HUES48 (cell line): Measurements from ENCODE around the gene MYL12A.
"Not testable (repeated sequence)": the region's sequence is repeated elsewhere in the genome, so short reads cannot be mapped to it uniquely, and the experiment has no call there.

Experiments used
- H3K27ac ChIP-seq: one replicate; pipeline ENCODE4 v1.7.0; 2013; ENCODE audit warnings: low read depth, low read length, inconsistent platforms
- H3K27me3 ChIP-seq: 2 replicates; pipeline ENCODE4 v1.6.1; 2013; ENCODE audit warnings: mild to moderate bottlenecking, low read length; ENCODE audit not compliant: control insufficient read depth, insufficient read depth
- H3K36me3 ChIP-seq: 2 replicates; pipeline ENCODE4 v1.6.1; 2013; ENCODE audit warnings: low read length; ENCODE audit not compliant: control insufficient read depth, insufficient read depth
- H3K4me1 ChIP-seq: 2 replicates; pipeline ENCODE4 v1.6.1; 2013; ENCODE audit warnings: mild to moderate bottlenecking, low read length; ENCODE audit not compliant: control insufficient read depth, insufficient read depth
- H3K4me3 ChIP-seq: 2 replicates; pipeline ENCODE4 v1.5.1; 2013; ENCODE audit warnings: mild to moderate bottlenecking, low read depth, low read length
- H3K9ac ChIP-seq: 2 replicates; pipeline ENCODE4 v1.6.1; 2013; ENCODE audit warnings: mild to moderate bottlenecking, low read depth, low read length, moderate library complexity
- H3K9me3 ChIP-seq: 2 replicates; pipeline ENCODE4 v1.6.1; 2013; ENCODE audit warnings: low read length; ENCODE audit not compliant: control insufficient read depth, insufficient read depth

Gene MYL12A

DNA sequence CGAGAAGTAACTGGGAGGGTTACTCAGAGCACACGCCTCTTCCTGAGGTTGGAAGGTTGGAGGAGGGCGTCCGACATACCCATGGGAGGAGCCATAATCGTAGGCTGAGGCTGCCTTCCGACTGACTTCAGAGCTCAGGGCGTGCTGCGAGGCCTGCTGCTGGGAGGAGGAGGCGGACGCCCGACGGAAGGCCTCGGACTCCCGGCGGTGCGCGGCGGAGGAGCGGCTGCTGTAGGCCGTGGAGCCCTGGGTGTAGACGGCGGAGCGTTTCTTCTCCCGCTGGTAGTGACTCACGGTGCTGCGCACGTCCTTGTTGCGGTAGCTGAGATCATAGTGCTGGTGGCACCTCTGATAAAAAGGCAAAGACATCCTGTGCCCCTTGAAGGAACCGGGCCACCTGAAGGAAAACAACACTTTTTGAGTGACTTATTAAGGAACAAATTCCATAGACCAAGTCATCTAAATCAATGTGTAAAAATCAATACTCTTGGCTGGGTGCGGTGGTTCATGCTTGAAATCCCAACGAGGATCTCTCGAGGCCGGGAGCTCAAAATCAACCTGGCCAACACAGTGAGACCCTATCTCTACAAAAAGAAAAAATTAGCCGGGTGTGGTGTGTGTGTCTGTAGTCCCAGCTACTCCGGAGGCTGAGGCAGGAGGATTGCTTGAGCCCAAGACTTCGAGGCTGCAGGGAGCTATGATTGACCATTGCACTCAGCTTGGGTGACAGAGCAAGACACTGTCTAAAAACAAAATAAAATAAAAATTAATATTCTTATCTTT, 32.6 kb upstream of the MYL12A start:
- Histone ChIP-seq H3K4me3 (no peak overlapping the region), H3K27me3 (no peaks in the 10 kb centered on the region), H3K27ac (no peak overlapping the region)

DNA sequence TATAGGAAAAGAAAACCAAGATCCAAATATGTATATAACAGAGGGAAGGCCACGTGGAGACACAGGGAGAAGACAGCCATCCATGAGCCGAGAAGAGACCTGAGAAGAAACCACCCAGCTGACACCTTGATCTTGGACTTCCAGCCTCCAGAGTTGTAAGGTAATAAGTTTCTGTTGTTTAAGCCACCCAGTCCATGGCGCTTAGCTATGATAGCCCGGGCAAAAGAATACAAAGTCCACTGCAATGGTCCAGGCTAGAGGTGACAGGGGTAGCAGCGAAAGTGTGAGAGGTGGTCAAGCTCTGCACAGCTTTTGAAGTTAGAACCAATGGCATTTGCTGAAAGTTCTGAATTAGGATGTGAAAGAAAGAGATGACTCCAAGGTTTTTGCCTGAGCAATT, 30.6 kb upstream of the MYL12A start:
- H3K27ac ChIP-seq = no peak overlapping the region
- no peaks in the 10 kb centered on the region for H3K36me3 ChIP-seq
- H3K4me1 ChIP-seq = peaks cover 12% of the 10 kb centered on the region
- no peak overlapping the region for H3K4me3 ChIP-seq
- no peaks in the 10 kb centered on the region for H3K27me3 ChIP-seq
- no peaks in the 10 kb centered on the region for H3K9me3 ChIP-seq
- H3K9ac ChIP-seq = no peak overlapping the region

More for the DNA sequence above, 32.6 kb upstream of the MYL12A start:
- H3K36me3 ChIP-seq = no peaks in the 10 kb centered on the region
- H3K4me1 ChIP-seq = peaks cover 6% of the 10 kb centered on the region
- no peak overlapping the region for H3K9ac ChIP-seq
- H3K9me3 ChIP-seq = no peaks in the 10 kb centered on the region

DNA sequence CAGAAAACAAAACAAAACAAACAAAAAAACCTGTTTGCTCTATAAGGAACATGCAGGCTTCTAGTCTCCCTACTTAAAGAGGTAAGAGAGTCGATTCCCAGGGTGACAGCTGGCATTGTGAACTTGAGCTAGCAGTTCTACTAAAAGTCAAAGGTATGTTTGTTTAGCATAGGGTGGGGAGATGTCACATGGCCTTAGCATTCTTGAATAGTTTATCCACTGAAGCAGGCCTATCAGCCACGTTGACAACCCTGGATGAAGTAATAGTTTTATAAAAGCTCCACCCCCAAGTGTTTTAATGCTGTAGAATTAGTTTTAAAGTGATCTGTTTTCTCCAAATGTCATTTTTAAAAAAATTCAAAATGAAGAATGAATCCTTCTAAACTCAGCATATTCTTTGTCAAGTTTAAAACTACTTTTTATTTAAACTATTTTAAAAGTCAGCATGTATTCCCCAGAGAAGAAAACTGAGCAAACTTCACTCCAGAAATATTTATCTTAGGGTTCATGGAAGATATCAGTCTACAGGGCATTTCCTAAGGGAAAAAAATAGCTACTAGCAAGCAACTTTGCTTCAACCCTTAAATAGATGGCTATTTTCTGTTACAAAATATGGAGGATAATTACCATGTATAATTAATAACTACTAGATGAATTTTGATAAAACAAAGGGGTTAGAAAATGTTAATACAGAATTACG, 29.5 kb upstream of the MYL12A start:
- H3K27ac ChIP-seq = no peak overlapping the region

DNA sequence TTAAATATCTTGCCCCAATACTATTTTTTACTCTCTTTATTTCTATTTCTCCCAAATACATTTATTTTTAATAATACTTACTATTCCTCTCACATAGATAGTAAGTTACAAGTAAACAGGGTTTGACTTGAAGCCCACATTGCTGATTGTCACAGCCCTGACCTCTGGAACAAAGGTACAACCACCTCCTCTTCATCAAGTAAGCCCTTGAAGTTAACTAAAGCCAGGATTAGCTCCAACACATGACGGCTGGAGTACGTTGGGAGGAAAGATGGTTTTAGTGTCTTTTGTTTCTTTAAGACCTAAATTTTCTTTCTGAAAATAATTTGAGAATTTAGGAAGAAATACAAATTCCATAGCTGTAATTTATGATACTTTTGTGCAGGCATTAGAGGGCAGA, 28.8 kb upstream of the MYL12A start:
- Histone ChIP-seq H3K9ac (no peak overlapping the region), H3K27me3 (no peaks in the 10 kb centered on the region), H3K4me3 (no peak overlapping the region), H3K27ac (no peak overlapping the region), H3K36me3 (no peaks in the 10 kb centered on the region), H3K4me1 (peaks cover 12% of the 10 kb centered on the region), H3K9me3 (no peaks in the 10 kb centered on the region)

More for the DNA sequence above, 29.5 kb upstream of the MYL12A start:
- Histone ChIP-seq H3K36me3 (no peaks in the 10 kb centered on the region), H3K9me3 (no peaks in the 10 kb centered on the region), H3K27me3 (no peaks in the 10 kb centered on the region), H3K4me1 (peaks cover 12% of the 10 kb centered on the region), H3K9ac (no peak overlapping the region), H3K4me3 (no peak overlapping the region)

DNA sequence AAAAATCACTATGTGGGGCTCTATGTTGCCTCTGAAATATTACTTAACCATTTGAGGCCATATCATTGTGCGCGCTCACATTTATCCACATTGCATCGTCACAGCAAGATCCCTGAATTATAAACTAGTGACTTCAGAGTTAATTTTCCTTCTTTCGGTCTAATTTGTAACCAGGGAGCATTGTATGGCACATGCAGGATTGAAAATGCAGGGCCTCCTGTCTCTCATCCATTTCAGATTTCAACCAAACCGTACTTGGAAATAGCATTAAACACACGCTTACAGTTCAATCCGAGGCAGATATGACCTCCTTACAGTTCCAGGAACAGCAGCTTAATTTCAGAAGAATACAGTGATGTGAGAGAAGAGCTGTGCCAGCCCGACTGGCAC, 28.4 kb upstream of the MYL12A start:
- H3K9ac ChIP-seq = no peak overlapping the region

GRCh38 chr18:3219631-3220335, 27.8 kb upstream of the MYL12A start, which contains the start of gene MYOM1:
Gene MYOM1, minus strand, starts transcription at chr18:3219968. Its CDS starts 4,745 bp downstream, at chr18:3215223.
- H3K9ac ChIP-seq = no peak within 1 kb of the TSS
- H3K27me3 ChIP-seq = no peaks in the 10 kb centered on the region
- peaks cover 12% of the 10 kb centered on the region for H3K4me1 ChIP-seq
- H3K9me3 ChIP-seq = no peaks in the 10 kb centered on the region
- H3K27ac ChIP-seq = no peak within 1 kb of the TSS
- no peaks in the 10 kb centered on the region for H3K36me3 ChIP-seq
- H3K4me3 ChIP-seq = no peak within 1 kb of the TSS

More for the DNA sequence above, 28.4 kb upstream of the MYL12A start:
- Histone ChIP-seq H3K27ac (no peak overlapping the region), H3K36me3 (no peaks in the 10 kb centered on the region), H3K4me3 (no peak overlapping the region), H3K4me1 (peaks cover 12% of the 10 kb centered on the region), H3K27me3 (no peaks in the 10 kb centered on the region), H3K9me3 (no peaks in the 10 kb centered on the region)

- not testable (repeated sequence) for H3K27me3 ChIP-seq, H3K9me3 ChIP-seq, H3K36me3 ChIP-seq, H3K27ac ChIP-seq, H3K9ac ChIP-seq, H3K4me3 ChIP-seq
- peaks cover 12% of the 10 kb centered on the region for H3K4me1 ChIP-seq
These were observed 26.7 kb upstream of the MYL12A start for GRCh38 chr18:3220868-3221267.

- H3K9me3 ChIP-seq = no peaks in the 10 kb centered on the region
- H3K27me3 ChIP-seq = no peaks in the 10 kb centered on the region
- no peak overlapping the region for H3K9ac ChIP-seq
- no peak overlapping the region for H3K4me3 ChIP-seq
- H3K27ac ChIP-seq = no peak overlapping the region
- H3K36me3 ChIP-seq = no peaks in the 10 kb centered on the region
- peaks cover 12% of the 10 kb centered on the region for H3K4me1 ChIP-seq
These were observed 26.1 kb upstream of the MYL12A start for GRCh38 chr18:3221496-3221895.

- H3K9ac ChIP-seq = no peak overlapping the region
- H3K4me3 ChIP-seq = no peak overlapping the region
- H3K4me1 ChIP-seq = peaks cover 12% of the 10 kb centered on the region
- H3K9me3 ChIP-seq = no peaks in the 10 kb centered on the region
- no peak overlapping the region for H3K27ac ChIP-seq
- no peaks in the 10 kb centered on the region for H3K27me3 ChIP-seq
- no peaks in the 10 kb centered on the region for H3K36me3 ChIP-seq
These were observed 24.2 kb upstream of the MYL12A start for GRCh38 chr18:3223356-3223755.

DNA sequence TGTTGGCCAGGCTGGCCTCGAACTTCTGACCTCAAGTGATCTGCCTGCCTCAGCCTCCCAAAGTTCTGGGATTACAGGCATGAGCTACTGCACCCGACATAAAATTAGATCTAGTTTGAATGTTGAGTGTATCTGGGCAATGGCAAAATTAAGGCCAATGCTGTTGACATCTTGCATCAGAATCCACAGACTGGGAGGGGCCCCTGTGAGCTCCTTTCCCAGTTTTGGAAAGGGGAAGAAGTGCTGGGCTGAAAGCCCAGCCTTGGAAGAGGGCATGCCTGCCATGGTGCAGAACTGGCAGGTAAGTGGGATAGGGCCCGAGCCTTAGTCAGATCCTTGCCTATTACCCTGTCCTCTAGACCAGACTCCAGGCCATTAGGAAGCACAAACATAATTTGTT, 23.4 kb upstream of the MYL12A start:
- Histone ChIP-seq H3K27ac (no peak overlapping the region), H3K9ac (no peak overlapping the region), H3K27me3 (no peaks in the 10 kb centered on the region), H3K4me3 (no peak overlapping the region), H3K9me3 (no peaks in the 10 kb centered on the region), H3K36me3 (no peaks in the 10 kb centered on the region), H3K4me1 (peaks cover 12% of the 10 kb centered on the region)

GRCh38 chr18:3225588-3225987, 22.0 kb upstream of the MYL12A start:
- Histone ChIP-seq H3K4me3 (no peak overlapping the region), H3K9ac (no peak overlapping the region), H3K27ac (no peak overlapping the region), H3K4me1 (0 out of 2 replicates have a peak, but pooled peaks cover under 1% of the 10 kb centered on the region), H3K9me3 (no peaks in the 10 kb centered on the region), H3K36me3 (no peaks in the 10 kb centered on the region), H3K27me3 (no peaks in the 10 kb centered on the region)
